Head of caudate nucleus (tissue), 42 donors: Measurements from ENCODE around the gene C10orf67.
"Not testable (repeated sequence)": the region's sequence is repeated elsewhere in the genome, so short reads cannot be mapped to it uniquely, and the experiment has no call there.

Experiments used
- DNase-seq, 42 donors: peaks; one replicate each; pipeline versions ENCODE4 v3.0.0 to v3.0.0-alpha.2; 2020 to 2021; ENCODE audit warnings: mixed read lengths in 7 of 42
- intact Hi-C: fragments of 100-400 bp; cut with DNase I; formaldehyde crosslinking; loops from one replicate; pipeline ENCODE4 v1.15.0; 2022

The C10orf67 gene

DNA sequence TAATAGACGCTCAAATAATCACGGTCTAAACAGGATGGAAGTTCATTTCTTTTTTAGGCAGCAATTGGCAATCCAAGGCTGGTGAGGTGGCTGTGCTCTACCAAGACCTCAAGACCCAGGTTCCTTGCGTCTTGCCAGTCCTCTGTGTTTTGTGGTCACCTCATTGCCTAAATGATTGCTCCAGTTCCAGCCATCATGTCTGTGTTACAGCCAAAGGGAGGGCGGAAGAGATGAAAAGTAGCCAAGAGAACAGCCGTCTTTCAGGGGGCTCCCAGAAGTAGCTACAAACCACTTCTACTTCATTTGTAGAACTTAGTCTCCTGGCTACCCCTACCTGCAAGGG is 19.2 kb upstream of the C10orf67 start:
- intact Hi-C loops = no loop called here

DNA sequence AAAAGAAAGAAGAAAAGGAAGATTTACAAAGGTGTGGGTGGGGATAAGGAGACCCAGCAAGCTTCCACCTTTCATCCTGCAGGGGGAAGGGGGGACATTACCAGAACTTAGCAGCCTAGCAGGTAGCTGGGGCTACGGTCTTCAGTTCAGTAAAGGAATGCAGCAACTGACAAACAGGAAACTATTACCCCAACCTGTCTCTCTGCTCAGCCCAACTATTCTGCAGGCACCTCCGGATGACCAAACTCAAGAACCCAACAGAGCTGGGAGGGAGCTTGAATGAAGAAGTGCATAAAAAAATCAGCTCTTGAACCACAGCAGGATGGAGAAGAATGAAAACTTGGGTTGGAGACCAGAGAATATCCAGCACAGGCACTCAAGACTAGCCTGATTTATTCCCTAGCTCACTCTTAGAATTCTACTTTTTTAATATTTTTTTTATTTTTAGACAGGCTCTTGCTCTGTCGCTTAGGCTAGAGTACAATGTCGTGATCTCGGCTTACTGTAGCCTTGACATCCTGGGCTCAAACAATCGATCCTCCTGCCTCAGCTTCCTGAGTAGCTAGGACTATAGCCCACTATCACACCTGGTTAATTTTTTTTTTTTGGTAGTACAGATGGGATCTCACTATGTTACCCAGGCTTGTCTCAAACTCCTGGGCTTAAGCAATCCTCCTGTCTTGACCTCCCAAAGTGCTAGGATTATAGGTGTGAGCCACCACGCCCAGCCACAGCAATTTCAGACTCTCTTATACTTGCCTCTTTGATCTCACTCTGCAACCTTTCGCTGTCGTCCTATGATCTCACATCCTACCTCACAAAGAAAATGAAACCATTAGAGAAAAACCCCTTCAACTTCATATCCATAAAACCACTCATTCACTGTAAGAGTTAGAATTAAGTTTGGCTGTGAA is 18.5 kb upstream of the C10orf67 start:
- intact Hi-C loops = no loop called here
- no peak for DNase-seq

More for the DNA sequence above, 19.2 kb upstream of the C10orf67 start:
- DNase-seq = no peak

DNA sequence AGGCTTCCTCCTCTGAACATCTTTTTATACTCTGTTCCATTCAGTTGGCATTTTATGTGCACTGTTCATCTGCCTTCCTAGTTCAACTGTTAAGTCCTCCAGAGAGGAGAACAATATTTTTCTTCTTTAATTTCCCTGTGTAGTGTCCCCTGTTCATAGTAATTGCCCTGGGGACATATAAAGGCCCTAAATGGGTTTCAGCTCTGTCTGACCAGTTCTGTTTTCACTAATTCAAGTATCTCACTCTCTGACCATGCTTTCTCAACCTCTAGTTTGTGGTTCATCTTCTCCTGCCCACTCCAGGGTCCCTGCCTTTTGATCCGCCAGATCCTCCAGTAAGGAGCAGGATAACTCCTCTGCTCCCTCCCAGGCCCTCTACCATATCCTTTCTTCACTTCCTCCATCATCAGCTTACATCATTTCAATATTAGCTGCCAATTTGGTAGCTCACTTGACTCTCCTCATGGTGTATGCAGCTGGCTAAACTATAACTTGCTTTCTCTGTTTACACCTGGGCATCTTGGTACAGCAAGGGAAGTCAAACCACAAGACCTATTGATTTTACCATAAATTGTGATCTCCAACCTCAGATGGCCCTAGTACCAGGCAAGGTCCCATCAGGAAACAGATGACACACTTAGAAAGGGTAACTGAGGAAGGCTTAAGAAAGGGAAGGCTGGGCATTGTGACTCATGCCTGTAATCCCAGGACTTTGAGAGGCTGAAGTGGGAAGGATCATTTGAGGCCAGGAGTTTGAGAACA is 17.7 kb upstream of the C10orf67 start:
- DNase-seq = no peak
- intact Hi-C loops = no loop called here

DNA sequence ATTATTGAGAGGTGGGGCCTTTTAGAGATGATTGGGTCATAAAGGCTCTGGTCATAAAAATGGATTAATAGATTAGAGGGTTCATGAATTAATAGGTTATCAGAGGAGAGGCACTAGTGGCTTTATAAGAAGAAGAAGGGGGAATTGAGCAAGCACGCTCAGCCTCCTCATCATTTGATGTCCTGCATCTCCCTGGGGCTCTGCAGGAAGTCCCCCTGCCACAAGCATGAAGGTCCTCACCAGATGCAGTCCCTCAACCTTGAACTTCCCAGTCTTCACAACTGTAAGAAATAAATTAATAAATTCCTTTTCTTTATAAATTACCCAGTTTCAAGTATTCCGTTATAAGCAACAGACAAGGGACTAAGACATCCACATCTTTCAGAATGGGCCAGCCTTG is 17.1 kb upstream of the C10orf67 start:
- no peak for DNase-seq
- intact Hi-C loops = no loop called here

DNA sequence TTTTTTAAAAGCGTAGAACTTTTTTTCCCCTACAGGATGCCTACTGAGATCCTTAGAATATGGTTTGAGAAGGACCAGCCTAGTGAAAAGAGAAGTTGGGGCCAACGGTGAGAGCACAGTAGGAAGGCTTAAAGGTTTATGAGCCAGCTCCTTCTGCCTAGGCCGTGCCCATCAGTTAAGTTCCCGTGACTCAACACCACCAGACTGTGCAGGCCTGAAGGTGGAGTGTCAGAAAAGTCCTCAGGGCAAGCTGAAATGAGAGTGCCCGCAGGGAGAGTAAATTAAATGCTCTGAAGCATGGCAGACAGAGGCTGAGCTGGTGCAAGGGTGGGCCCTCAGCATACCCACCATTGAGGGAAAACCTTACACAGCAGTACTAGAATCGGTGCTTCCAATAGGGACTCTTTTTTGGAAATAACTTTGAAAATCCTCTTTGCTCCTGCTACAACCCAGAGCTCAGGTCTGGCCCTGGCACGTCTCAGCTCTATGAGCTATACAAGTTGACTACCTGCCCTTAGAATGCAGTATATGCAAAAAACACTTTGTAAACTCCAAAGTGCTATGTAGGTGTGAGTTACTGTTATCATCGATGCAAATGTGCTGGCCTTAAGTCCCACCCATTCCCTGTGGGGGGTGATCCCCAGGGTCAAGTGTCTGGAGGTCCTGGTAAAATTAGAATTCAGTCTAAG is 15.2 kb upstream of the C10orf67 start:
- intact Hi-C loops = no loop called here

DNA sequence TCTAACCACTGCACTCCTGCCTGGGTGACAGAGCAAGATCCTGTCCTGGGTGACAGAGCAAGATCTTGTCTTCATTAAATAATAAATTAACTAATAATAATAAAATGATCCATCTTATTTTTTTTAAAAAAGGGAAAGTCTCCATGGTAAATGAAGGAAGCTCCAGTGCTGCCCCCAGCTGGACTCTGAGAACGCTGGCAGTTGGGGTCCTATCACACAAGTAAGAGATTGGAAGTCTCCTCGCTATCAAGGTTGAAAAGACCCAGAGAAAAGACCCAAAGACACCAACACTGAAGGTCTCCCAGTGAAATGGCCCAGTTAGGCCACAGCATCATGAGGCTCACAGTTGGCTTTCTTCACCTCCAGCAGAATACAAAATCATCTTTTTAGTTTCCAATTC is 13.8 kb upstream of the C10orf67 start:
- intact Hi-C loops = no loop called here
- DNase-seq = peak in 22 of 42 donors; percentile 16 to 77 (median 30)

More for the DNA sequence above, 15.2 kb upstream of the C10orf67 start:
- DNase-seq = no peak

DNA sequence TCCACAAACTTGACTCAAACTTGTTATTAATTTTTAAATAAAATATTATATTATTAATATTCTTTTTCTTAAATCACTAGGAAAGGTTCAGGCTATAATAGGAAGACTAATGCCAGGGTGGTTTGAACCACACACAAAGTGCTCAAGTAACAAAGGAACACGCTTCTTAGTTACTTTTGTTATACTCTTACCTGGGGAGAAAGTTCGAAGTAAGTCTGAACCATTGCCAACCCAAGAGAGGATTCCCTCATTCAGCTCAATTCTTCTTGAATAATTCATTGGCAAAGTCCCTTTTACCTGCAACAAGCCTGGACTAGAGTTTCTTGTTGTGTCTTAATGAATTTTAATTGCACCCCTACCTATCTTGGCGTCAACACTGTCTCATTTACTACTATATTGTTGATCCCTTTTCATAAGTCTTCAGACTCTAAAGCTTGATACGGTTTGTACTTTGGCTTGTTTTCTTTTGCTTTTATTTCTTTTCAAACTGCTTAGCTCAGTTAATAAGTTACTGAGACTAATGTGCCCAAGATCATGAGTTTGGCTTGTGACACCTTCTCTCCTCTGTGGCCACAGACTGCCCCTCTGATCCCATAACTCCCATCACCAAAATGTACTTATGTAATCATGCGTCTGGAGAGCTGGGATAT is 10.2 kb upstream of the C10orf67 start:
- no peak for DNase-seq
- intact Hi-C loops = no loop called here

DNA sequence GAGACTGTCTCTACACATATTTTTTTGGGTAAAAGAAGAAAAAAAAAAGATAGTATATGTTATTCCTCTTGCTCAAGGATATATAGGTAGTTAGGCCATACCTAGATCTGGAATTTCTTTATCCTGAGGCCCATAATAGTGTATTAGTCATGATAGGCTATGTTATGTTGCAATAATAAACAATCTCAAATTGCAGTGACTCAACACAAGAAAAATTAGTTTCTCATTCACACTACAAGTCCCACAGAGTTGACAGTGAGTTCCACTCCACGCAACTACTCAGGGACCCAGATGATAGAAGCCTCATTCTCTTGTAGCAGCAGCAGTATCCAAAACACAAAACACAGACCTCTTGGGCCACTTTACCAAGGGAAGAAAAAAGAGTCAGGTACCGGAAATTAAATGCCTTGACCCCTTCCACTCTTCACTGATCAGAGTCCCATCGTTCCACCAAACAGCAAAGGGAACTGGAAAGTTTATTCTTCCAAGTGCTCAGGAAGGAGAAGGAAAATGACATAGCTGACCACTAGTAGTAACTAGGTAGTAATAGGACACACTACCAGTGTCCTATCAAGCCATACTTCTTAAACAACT is 7.4 kb upstream of the C10orf67 start:
- intact Hi-C loops = no loop called here
- no peak for DNase-seq

DNA sequence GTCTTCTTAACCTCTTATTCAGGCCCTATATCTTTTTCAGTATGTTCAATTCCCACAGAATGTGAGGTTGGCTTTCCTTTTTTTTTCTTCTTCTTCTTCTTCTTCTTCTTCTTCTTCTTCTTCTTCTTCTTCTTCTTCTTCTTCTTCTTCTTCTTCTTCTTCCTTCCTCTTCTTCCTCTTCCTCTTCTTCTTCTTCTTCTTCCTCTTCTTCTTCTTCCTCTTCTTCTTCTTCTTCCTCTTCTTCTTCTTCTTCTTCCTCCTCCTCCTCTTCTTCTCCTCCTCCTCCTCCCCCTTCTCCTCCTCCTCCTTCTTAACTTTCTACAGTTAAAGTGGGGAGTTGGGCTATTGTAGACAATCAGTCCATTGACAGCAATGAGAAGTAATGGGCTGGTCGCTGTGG is 6.1 kb upstream of the C10orf67 start:
- intact Hi-C loops, DNase-seq: not testable (repeated sequence)

DNA sequence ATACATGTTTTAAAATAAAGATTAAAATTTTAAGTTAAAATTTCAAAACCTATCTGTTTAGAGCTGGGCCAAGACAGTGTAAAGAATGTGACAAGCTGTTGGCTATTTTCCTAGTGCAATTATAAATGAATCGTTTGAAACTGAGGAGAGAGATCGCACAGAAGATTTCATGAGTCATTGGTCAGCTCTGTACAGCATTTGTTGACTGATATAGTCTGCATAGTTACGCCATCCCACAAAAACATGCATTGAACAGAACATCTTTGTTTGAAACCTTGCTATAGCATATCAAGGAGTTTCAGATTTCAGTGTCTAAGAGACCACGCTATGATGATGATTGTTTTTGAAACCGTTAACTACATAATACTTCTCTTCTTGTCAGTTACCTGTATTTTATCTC is 1.3 kb upstream of the C10orf67 start:
- intact Hi-C loops = loop anchor here (2.0 kb wide), 1 partner anchor 93 kb away; the partner anchor contains the start of gene OTUD1
- peak in 2 of 42 donors; percentile 19 to 40 for DNase-seq

DNA sequence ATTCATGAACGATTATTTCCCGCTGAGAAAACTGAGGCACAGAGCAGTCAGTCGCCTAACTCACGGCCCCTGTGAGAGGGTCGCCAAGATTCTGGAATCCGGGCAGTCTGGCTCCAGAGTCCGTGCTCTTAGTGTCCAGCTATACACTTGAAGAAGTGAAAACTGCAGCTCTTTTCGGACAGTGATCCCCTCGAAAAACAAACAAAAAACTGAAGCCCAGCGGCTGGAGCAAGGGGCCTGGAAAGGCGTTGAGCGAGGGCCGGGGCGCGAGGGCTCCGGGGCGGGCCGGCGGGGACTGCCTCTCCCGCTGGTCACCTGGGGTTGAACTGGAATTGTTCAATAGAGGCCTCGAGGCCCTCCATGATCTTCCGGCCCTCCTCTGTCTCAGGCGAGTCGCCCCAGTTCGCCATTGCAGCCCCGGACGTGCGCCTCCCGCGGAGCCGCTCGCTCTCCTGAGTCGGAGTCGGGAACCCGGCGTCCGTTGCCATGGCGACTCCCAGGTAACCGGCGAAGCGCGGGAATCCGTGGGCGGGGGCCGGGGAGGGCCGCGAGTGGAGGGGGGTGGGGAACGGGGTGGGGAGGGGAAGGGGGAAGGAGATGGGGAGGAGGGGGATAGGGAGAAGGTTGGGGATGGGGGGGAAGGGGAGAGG is 881 bp downstream of the C10orf67 start:
- DNase-seq = peak; percentile 66 to 95 (median 88)
- intact Hi-C loops = loop anchor here (2.0 kb wide), 1 partner anchor 95 kb away; the partner anchor contains the start of gene OTUD1

DNA sequence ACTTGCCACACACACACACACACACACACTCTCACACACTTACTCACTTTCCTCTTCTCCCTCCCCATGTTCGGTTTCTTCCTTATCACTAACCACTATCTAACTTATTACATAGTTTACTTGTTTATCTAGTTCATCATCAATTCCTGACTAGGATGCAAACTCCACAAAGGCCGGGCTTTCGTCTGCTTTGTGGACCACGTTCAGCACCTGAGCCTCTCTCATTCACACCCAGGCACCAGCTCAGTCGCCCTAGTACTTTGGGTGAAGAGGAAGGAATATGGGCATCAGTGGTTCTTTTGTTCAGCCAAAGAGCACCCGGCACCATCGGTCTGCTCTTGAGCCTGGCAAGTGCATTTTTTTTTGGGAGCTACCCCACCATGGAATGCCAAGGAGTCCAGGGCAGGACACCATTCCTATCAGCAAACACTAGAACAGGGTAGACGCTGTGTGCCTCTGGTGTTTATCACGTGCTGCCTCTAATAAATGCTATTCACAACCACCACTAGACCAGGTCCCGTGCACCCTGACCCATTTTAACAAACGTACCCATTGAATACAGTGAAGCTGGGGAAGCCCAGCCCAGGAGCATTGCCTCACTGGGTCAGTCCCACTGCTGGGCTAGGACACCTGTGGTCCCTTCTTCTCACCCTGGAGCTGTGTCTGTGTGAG is 2.2 kb downstream of the C10orf67 start:
- DNase-seq = no peak
- intact Hi-C loops = no loop called here

DNA sequence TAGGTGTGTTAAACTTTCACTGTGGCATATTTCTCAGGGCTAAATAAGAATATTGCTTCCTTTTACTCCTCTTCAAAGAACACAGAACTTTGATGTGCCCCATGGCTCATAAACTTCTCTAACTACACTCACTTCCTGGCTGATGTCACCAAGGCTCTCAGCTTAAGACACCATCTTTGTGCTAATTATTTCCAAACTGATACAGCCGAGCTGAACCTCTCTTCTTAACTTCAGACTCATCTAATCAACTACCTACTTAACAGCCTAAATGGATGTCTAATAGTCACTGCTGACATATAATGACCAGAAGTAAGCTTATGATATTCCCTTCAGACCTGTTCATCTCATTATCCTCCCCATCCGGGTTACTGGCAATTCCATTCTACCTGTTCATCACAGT is 3.6 kb downstream of the C10orf67 start:
- intact Hi-C loops = no loop called here
- no peak for DNase-seq

DNA sequence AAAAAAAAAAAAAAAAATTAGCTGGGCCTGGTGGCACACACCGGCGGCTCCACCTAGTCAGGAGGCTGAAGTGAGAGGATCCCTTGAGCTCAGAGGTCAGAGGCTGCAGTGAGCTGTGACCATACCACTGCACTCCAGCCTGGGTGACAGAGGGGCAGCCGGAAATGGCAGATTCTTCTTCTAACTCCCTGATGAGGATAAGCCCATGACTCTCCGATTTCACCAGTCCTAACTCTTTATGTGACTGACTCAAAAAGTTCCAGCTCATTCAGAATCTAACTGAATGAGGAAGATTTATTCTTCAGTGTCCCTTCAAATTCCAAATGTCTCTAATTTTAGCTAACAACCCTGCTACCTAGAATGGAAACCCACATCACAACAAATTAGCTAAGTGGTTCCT is 4.2 kb downstream of the C10orf67 start:
- intact Hi-C loops = no loop called here
- DNase-seq = no peak

DNA sequence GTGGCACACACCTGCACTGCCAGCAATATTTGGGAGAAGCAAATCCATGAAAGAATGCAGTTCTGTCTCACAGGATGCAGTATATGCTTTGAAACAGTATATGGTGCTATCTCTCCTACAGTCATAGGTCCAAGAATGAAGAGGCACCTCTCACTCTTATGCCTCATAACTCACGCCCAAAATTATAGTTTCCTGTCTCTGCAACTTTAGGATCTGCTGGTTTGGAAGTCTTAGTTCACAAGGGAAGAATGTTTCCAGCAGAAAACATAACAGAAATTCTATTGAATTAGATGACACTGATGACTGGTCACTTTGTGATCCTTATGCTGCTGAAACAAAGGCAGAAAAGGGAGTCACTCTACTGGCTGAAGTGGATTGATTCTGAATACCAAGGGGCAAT is 5.7 kb downstream of the C10orf67 start:
- intact Hi-C loops = no loop called here
- no peak for DNase-seq

DNA sequence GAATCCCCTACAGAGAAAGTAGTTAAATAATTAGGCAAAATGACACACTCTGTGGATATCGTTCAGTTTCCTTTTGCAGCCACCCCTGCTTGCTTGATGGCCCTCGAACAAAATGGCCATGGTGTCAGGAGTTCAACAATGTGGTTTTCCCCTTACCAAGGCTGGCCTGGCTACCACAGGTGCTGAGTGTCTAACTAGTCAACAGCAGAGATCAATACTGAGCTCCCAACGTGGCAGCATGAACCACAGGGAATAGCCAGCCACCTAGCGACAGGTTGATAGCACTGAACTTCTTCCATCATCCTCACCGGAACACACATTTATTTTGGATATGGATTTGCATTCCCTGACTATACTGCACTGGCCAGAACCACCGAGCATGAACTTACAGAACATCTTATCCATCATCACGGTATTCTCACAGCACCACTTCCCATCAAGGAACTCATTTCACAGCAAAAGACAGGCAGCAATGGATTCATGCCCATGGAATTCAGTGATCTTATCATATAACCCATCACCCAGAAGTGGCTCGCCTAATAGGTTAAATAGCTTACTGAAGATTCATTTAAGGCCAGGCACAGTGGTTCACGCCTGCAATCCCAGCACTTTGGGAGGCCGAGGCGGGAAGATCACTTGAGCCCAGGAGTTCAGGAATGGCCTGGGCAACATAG is 6.3 kb downstream of the C10orf67 start:
- intact Hi-C loops = no loop called here
- no peak for DNase-seq

DNA sequence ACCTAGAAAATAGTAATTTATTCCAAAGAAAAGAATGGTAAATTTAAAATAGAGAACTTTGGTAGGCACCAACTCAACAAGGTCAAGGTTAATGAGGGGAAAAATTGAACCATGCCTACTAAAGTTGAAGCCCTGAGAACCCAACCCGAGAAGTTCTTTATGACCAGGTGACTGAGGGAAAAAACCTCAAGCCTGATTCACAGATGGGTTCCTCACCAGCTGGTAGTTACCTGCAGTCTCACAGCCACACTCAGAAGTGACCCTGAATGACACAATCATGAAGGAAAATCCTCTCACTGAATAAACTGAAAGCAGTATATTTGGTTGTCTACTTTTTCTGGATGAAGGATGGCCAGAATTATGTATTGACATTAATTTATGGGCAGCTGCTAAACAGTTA is 7.0 kb downstream of the C10orf67 start:
- no peak for DNase-seq
- intact Hi-C loops = no loop called here
